IMR-90 (cell line): ENCODE data around the gene FYCO1.

ENCODE experiments used
- CEBPB ChIP-seq: IDR thresholded peaks from 2 replicates; pipeline ENCODE4 v1.6.1; 2012; ENCODE audit warnings: low read depth, low read length, improper control_type of control experiment
- CHD1 ChIP-seq: IDR thresholded peaks from 2 replicates; pipeline ENCODE4 v1.6.1; 2012; ENCODE audit warnings: low read depth, low read length, improper control_type of control experiment
- CTCF ChIP-seq: conservative IDR thresholded peaks from 2 replicates; pipeline ENCODE4 v1.5.1; 2012; ENCODE audit warnings: mild to moderate bottlenecking, low read depth, low read length, improper control_type of control experiment
- ELK1 ChIP-seq: fragments of 150-350 bp; IDR thresholded peaks from 2 replicates; pipeline ENCODE4 v1.6.1; 2016; ENCODE audit warnings: low read depth, mild to moderate bottlenecking, low read length, moderate library complexity, borderline replicate concordance
- FOS ChIP-seq: fragments of 150-350 bp; IDR thresholded peaks from 2 replicates; pipeline ENCODE4 v1.6.1; 2016; ENCODE audit warnings: low read depth, low read length
- MAFK ChIP-seq: IDR thresholded peaks from 2 replicates; pipeline ENCODE4 v1.6.1; 2012; ENCODE audit warnings: low read depth, low read length, improper control_type of control experiment
- MXI1 ChIP-seq: IDR thresholded peaks from 2 replicates; pipeline ENCODE4 v1.6.1; 2012; ENCODE audit warnings: low read depth, mild to moderate bottlenecking, low read length, moderate library complexity, borderline replicate concordance
- NFE2L2 ChIP-seq: fragments of 150-350 bp; IDR thresholded peaks from 2 replicates; pipeline ENCODE4 v1.6.1; 2016; ENCODE audit warnings: low read depth, mild to moderate bottlenecking, low read length
- POLR2A ChIP-seq: IDR thresholded peaks from 2 replicates; pipeline ENCODE4 v1.6.1; 2012; ENCODE audit warnings: mild to moderate bottlenecking, low read depth, low read length
- RAD21 ChIP-seq: IDR thresholded peaks from 2 replicates; pipeline ENCODE4 v1.6.1; 2012; ENCODE audit warnings: low read length, improper control_type of control experiment
- RCOR1 ChIP-seq: IDR thresholded peaks from 2 replicates; pipeline ENCODE4 v1.6.1; 2012; ENCODE audit warnings: mild to moderate bottlenecking, low read length, improper control_type of control experiment; ENCODE audit not compliant: insufficient replicate concordance
- RFX5 ChIP-seq: IDR thresholded peaks from 2 replicates; pipeline ENCODE4 v1.8.0; 2012; ENCODE audit warnings: low read depth, mild to moderate bottlenecking, low read length, moderate library complexity
- SMC3 ChIP-seq: fragments of 150-350 bp; IDR thresholded peaks from 2 replicates; pipeline ENCODE4 v1.6.1; 2016; ENCODE audit warnings: low read depth, mild to moderate bottlenecking, antibody characterized with exemption, low read length, moderate library complexity
- USF2 ChIP-seq: fragments of 150-350 bp; IDR thresholded peaks from 2 replicates; pipeline ENCODE4 v1.6.1; 2017; ENCODE audit warnings: mild to moderate bottlenecking, antibody characterized with exemption, low read length, low read depth

GRCh38 chr3:45985532-45986302 lies 9.9 kb downstream of the FYCO1 start:
- TF ChIP-seq CTCF (no peak), POLR2A (no peak), NFE2L2 (no peak), SMC3 (no peak), MAFK (no peak), RCOR1 (no peak), CHD1 (no peak), CEBPB (no peak), RAD21 (no peak), MXI1 (no peak), RFX5 (no peak), ELK1 (no peak), FOS (no peak), USF2 (no peak)
